Body of pancreas (tissue), 4 donors: ENCODE results near the gene PUSL1. TPM values are rescaled to one million over a fixed set of nuclear protein-coding genes. Genes with fewer than 3 reads are reported as not detected.

Experiments used
- ATAC-seq: fragments of 150-250 bp; one replicate; pipeline ENCODE4 v1.9.1; 2016
- DNase-seq, 4 donors: peaks; one replicate each; pipeline ENCODE4 v3.0.0-alpha.2; 2019
- H3K27ac ChIP-seq, 4 donors: fragments of 200-600 bp; sonication (generic); 1 replicate in 3 of 4; 2 replicates in 1 of 4; pipeline versions ENCODE4 v1.5.1 to v1.6.1; 2016 to 2019; ENCODE audit warnings: mild to moderate bottlenecking in 1 of 4, mixed read lengths in 1 of 4, moderate library complexity in 1 of 4
- H3K27me3 ChIP-seq, 2 donors: fragments of 200-600 bp; sonication (generic); one replicate each; pipeline ENCODE4 v1.6.0; 2016; ENCODE audit warnings: mild to moderate bottlenecking in 1 of 2
- H3K36me3 ChIP-seq, 2 donors: fragments of 200-600 bp; sonication (generic); replicated peaks in 1 of 2; 2 replicates each; pipeline ENCODE4 v1.5.1; 2016; ENCODE audit warnings: low read depth in 2 of 2; ENCODE audit not compliant: insufficient read depth in 1 of 2
- H3K4me1 ChIP-seq: fragments of 200-600 bp; sonication (generic); one replicate; pipeline ENCODE4 v1.6.0; 2016
- H3K4me3 ChIP-seq, 2 donors: fragments of 200-600 bp; sonication (generic); 1 replicate in 1 of 2; 2 replicates in 1 of 2; pipeline ENCODE4 v1.5.1; 2016 to 2019
- H3K9me3 ChIP-seq, 3 donors: fragments of 200-600 bp; sonication (generic); 1 replicate in 2 of 3; 2 replicates in 1 of 3; pipeline ENCODE4 v1.5.1; 2016
- CTCF ChIP-seq, 7 experiments: fragments of 450-650 bp in 4 of 7; fragments of 200-600 bp in 3 of 7; sonication (generic) in 3 of 7; IDR thresholded peaks; one replicate each; pipeline ENCODE4 v1.5.1; 2016 to 2019; ENCODE audit warnings: antibody characterized with exemption in 7 of 7
- POLR2A ChIP-seq, 3 donors: fragments of 450-650 bp; IDR thresholded peaks; one replicate each; pipeline ENCODE4 v1.6.1; 2016; ENCODE audit warnings: antibody characterized with exemption in 3 of 3, mild to moderate bottlenecking in 2 of 3
- WGBS, 2 donors: methylation state at CpG; one replicate each; pipeline ENCODE4 v1.1.5; 2017; 5-methylcytosine and 5-hydroxymethylcytosine counted together
- intact Hi-C: fragments of 100-400 bp; cut with DNase I; formaldehyde crosslinking; loops from one replicate; pipeline ENCODE4 v1.15.1; 2023
- total RNA-seq, 2 donors: library from RNA; depleted of rRNA; stranded (reverse); fragments of >200 nt; gene quantifications; one replicate each; pipeline ENCODE4 v1.1.0, GENCODE V29; 2016

Gene PUSL1
- total RNA-seq, 2 donors from 2014 or later = 20.2 to 20.8 TPM

DNA sequence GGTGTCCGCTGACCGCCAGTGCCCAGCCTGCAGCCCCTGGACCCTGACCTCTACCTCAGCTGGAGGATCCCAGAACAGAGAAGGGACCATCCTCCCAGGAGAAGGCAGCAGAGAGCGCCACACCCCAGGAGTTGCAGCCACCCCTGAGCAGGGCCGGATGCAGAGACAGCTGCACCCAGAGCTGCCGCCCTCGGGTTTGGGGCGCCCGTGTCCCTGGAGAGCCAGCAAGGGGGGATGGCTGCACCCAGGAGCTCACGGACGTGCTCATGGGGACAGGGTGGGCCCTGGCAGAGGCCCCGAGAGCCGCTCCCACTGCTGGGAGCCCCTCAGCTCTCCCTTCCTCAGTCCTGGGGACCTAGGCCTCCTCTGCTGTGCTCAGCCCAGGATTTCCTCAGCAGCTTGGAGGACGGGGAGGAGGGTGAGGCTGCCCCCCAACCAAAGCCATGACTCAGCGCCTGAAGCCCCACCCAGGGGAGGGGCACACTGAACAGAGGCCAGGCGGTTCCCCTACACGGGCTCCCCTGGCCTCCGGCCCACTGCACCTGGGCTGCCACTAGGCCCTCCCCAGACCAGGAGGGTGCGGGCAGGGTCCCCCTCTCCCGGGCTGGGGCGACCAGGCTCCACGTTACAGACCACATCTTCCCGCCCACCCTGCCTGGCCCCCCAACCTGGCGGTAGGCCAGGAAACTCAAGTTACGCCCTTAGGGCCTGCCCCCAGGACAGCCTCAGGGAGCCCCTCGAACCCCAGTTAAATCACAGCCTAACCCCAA is 2.9 kb upstream of the PUSL1 start:
- peaks cover 48% of the 10 kb centered on the region for H3K4me1 ChIP-seq
- H3K9me3 ChIP-seq = no peaks in the 10 kb centered on the region
- ATAC-seq (no peak), DNase-seq (peak in 3 of 4 donors; percentile 53 to 66 (median 59))
- no peak overlapping the region for H3K4me3 ChIP-seq
- H3K36me3 ChIP-seq = no peaks in the 10 kb centered on the region
- WGBS, 2 donors = 37% methylated on average over 25 of the region's 25 CpGs; no CpG with 5 or more reads in 1 of the 2 donors
- H3K27me3 ChIP-seq = no peaks in the 10 kb centered on the region
- intact Hi-C loops = no loop called here
- no peak for TF ChIP-seq POLR2A (IDR thresholded peaks at IDR 0.05)
- no peak for TF ChIP-seq CTCF (IDR thresholded peaks at IDR 0.05)
- H3K27ac ChIP-seq = peak overlapping the region; percentile 15 to 81 (median 52)

DNA sequence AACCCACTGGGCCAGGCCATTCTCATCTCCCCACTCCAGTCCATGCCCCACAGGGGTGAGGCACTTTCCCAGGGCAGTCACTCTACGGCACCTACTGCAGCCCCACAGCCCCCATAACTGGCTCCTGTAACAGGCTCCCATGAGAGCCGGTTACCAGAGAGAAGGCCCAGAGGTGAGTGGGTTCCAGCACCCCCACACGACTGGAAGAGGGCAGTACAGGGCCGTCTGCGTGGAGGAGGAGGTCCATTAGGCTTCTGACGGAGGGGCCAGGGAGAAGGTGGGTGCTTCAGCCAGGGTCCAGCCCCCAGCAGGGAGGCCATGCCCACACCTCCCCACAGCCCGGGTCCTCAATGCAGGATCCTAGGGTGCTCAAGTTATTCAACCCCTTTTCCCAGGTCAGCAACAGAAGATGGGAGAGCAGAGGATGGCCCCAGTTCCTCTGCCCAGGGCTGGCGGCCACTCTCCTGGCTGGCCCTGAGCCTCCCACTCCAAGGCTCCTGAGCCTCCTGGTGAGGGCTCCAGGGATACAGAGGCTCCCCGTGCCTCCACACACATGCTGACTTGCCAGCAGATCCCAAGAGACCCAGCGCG is 2.2 kb upstream of the PUSL1 start:
- no peak for TF ChIP-seq POLR2A (IDR thresholded peaks at IDR 0.05)
- TF ChIP-seq CTCF (IDR thresholded peaks at IDR 0.05) = no peak
- Histone ChIP-seq H3K36me3 (no peaks in the 10 kb centered on the region), H3K4me3 (no peak overlapping the region), H3K4me1 (peaks cover 51% of the 10 kb centered on the region), H3K27ac (peak overlapping the region in 2 of 4 donors; percentile 72 to 81), H3K27me3 (no peaks in the 10 kb centered on the region), H3K9me3 (no peaks in the 10 kb centered on the region)
- DNase-seq = no peak
- 51 to 85% methylated on average over 3 to 10 of the region's 11 CpGs for WGBS, 2 donors
- ATAC-seq = no peak
- intact Hi-C loops = no loop called here

GRCh38 chr1:1306661-1307260 is 1.6 kb upstream of the PUSL1 start:
- Histone ChIP-seq H3K27me3 (no peaks in the 10 kb centered on the region), H3K27ac (peak overlapping the region in 2 of 4 donors; percentile 52 to 97), H3K36me3 (peaks cover 0 to 5% of the 10 kb centered on the region in 2 donors), H3K4me1 (peaks cover 51% of the 10 kb centered on the region), H3K9me3 (no peaks in the 10 kb centered on the region), H3K4me3 (peak overlapping the region; percentile 9 to 26)
- DNase-seq (no peak), ATAC-seq (no peak)
- intact Hi-C loops = no loop called here
- TF ChIP-seq POLR2A (IDR thresholded peaks at IDR 0.05) = no peak
- TF ChIP-seq CTCF (IDR thresholded peaks at IDR 0.05) = no peak
- WGBS, 2 donors = 18 to 27% methylated on average over 20 to 27 of the region's 27 CpGs

DNA sequence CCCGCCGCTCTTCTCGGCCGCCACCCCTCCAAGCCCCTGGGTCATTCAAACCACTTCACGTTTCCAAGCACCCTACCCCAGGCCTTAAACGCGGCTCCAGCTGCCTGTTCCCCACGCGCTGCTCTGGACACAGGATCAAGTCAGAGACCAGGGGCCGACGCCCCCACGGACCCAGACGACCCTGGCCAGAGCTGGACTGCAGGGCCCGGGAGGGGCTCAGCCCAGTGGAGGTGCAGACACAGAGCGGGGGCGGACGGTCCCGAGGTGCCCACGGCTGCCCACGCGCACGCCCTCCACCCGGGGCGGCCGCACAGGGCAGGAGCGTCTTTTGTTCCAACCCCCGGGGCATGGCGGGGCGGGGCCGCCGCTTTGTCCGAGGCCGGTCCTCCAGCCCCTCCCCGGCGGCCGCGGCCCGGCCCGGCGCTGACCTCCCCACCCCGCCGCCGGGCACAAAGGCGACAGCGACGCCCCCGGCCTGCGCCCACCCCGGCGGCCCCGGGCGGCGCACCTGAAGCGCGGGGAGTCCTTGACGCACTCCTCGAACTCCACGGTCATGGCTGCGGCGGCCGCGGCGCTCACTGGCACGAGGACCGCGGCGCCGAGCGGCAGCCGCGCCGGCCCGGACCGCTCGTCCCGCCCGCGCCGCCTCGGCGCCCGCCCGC is 1.0 kb upstream of the PUSL1 start:
- peaks cover 0 to 8% of the 10 kb centered on the region in 2 donors for H3K36me3 ChIP-seq
- H3K9me3 ChIP-seq = no peaks in the 10 kb centered on the region
- peak overlapping the region; percentile 52 to 97 (median 77) for H3K27ac ChIP-seq
- ATAC-seq = peak; percentile 1
- intact Hi-C loops = no loop called here
- TF ChIP-seq CTCF (IDR thresholded peaks at IDR 0.05) (no peak), POLR2A (IDR thresholded peaks at IDR 0.05) (no peak)
- H3K4me3 ChIP-seq = peak overlapping the region; percentile 9 to 26
- H3K4me1 ChIP-seq = peaks cover 51% of the 10 kb centered on the region
- no peaks in the 10 kb centered on the region for H3K27me3 ChIP-seq
- WGBS, 2 donors = 0 to 20% methylated on average over 1 to 78 of the region's 83 CpGs
- DNase-seq = peak; percentile 36 to 50 (median 40)
